Activated T-helper 1 cell treated with anti-CD3 and anti-CD28 coated beads, Interleukin-12 subunit alpha, Interleukin-12 subunit beta, Interleukin-2, Interleukin-4 antibody, amounts not matched to agents 30 ng/mL and 10 ng/mL and 1 ng/mL, durations not matched to agents 14 hours and 24 hours and 36 hours (primary cell): ENCODE measurements around the gene AMZ1. TPM values are rescaled to one million over a fixed set of nuclear protein-coding genes. Genes with fewer than 3 reads are reported as not detected.
"Not testable (repeated sequence)": the region's sequence is repeated elsewhere in the genome, so short reads cannot be mapped to it uniquely, and the experiment has no call there.

Experiments
- DNase-seq: peaks from one replicate; pipeline ENCODE4 v3.0.0; 2021; ENCODE audit warnings: low spot score
- H3K27ac Mint-ChIP-seq: one replicate; pipeline ENCODE4 v1.8.0; 2021; ENCODE audit warnings: mild to moderate bottlenecking, mixed read lengths
- H3K27me3 Mint-ChIP-seq: one replicate; pipeline ENCODE4 v1.8.0; 2022; ENCODE audit warnings: mild to moderate bottlenecking, moderate library complexity, mixed read lengths; ENCODE audit not compliant: insufficient read depth
- H3K36me3 Mint-ChIP-seq: one replicate; pipeline ENCODE4 v1.8.0; 2021; ENCODE audit warnings: low read depth, mixed read lengths
- H3K4me1 Mint-ChIP-seq: one replicate; pipeline ENCODE4 v1.8.0; 2021; ENCODE audit warnings: low read depth, mixed read lengths
- H3K4me3 Mint-ChIP-seq: one replicate; pipeline ENCODE4 v1.8.0; 2021; ENCODE audit warnings: mild to moderate bottlenecking, moderate library complexity, mixed read lengths
- H3K9me3 Mint-ChIP-seq: one replicate; pipeline ENCODE4 v1.8.0; 2021; ENCODE audit warnings: mixed read lengths
- intact Hi-C: fragments of 100-400 bp; cut with micrococcal nuclease; formaldehyde crosslinking; loops from one replicate; pipeline ENCODE4 v1.15.1; 2024
- total RNA-seq: library from RNA; stranded (reverse); gene quantifications from 2 replicates; pipeline ENCODE4 v1.2.3, GENCODE V29; 2022

The AMZ1 gene
- total RNA-seq, 1 donor from 2014 or later = 0.05 TPM

GRCh38 chr7:2693420-2694121, 5.6 kb downstream of the AMZ1 start:
- Mint-ChIP-seq H3K27me3 (peaks cover 43% of the 10 kb centered on the region), H3K4me1 (peaks cover 20% of the 10 kb centered on the region)
- intact Hi-C loops, DNase-seq, H3K9me3 Mint-ChIP-seq, H3K27ac Mint-ChIP-seq, H3K4me3 Mint-ChIP-seq, H3K36me3 Mint-ChIP-seq: not testable (repeated sequence)

- H3K4me3 Mint-ChIP-seq, H3K36me3 Mint-ChIP-seq, H3K9me3 Mint-ChIP-seq, DNase-seq, H3K27ac Mint-ChIP-seq, intact Hi-C loops: not testable (repeated sequence)
- H3K27me3 Mint-ChIP-seq = peaks cover 42% of the 10 kb centered on the region
- peaks cover 20% of the 10 kb centered on the region for H3K4me1 Mint-ChIP-seq
These were observed 6.1 kb downstream of the AMZ1 start for GRCh38 chr7:2694122-2694436.

- H3K27ac Mint-ChIP-seq = peak overlapping the region; percentile 85
- peaks cover 21% of the 10 kb centered on the region for H3K4me1 Mint-ChIP-seq
- no peaks in the 10 kb centered on the region for H3K36me3 Mint-ChIP-seq
- peak; percentile 68 for DNase-seq
- peaks cover 17% of the 10 kb centered on the region for H3K27me3 Mint-ChIP-seq
- intact Hi-C loops = loop anchor here (1.0 kb wide), 1 partner anchor 11 kb away; no protein-coding TSS in a partner anchor
- peak overlapping the region; percentile 56 for H3K4me3 Mint-ChIP-seq
- H3K9me3 Mint-ChIP-seq = no peaks in the 10 kb centered on the region
These were observed 10.7 kb downstream of the AMZ1 start for GRCh38 chr7:2698581-2699288.

- Mint-ChIP-seq H3K36me3 (no peaks in the 10 kb centered on the region), H3K9me3 (no peaks in the 10 kb centered on the region), H3K4me3 (peak overlapping the region; percentile 56), H3K27ac (peak overlapping the region; percentile 85), H3K27me3 (peaks cover 19% of the 10 kb centered on the region), H3K4me1 (peaks cover 21% of the 10 kb centered on the region)
- intact Hi-C loops = loop anchor here (1.0 kb wide), 1 partner anchor 10 kb away; no protein-coding TSS in a partner anchor
- DNase-seq = no peak
These were observed 11.3 kb downstream of the AMZ1 start for GRCh38 chr7:2699289-2699620.

- Mint-ChIP-seq H3K4me3 (no peak overlapping the region), H3K27me3 (peaks cover 23% of the 10 kb centered on the region), H3K4me1 (peaks cover 21% of the 10 kb centered on the region), H3K27ac (no peak overlapping the region), H3K36me3 (no peaks in the 10 kb centered on the region), H3K9me3 (no peaks in the 10 kb centered on the region)
- no peak for DNase-seq
- intact Hi-C loops = no loop called here
These were observed 12.3 kb downstream of the AMZ1 start for GRCh38 chr7:2700141-2700850.

GRCh38 chr7:2701424-2701823, 13.4 kb downstream of the AMZ1 start:
- DNase-seq = no peak
- Mint-ChIP-seq H3K27ac (no peak overlapping the region), H3K4me1 (peaks cover 21% of the 10 kb centered on the region), H3K4me3 (no peak overlapping the region), H3K36me3 (no peaks in the 10 kb centered on the region), H3K9me3 (no peaks in the 10 kb centered on the region), H3K27me3 (peaks cover 28% of the 10 kb centered on the region)
- intact Hi-C loops = no loop called here

- Mint-ChIP-seq H3K4me1 (peaks cover 21% of the 10 kb centered on the region), H3K4me3 (no peak overlapping the region), H3K27ac (no peak overlapping the region), H3K36me3 (no peaks in the 10 kb centered on the region), H3K9me3 (no peaks in the 10 kb centered on the region), H3K27me3 (peaks cover 32% of the 10 kb centered on the region)
- DNase-seq = no peak
- intact Hi-C loops = no loop called here
These were observed 14.0 kb downstream of the AMZ1 start for GRCh38 chr7:2701832-2702593.

- Mint-ChIP-seq H3K27me3 (peaks cover 36% of the 10 kb centered on the region), H3K9me3 (no peaks in the 10 kb centered on the region), H3K27ac (no peak overlapping the region), H3K36me3 (no peaks in the 10 kb centered on the region), H3K4me1 (peaks cover 21% of the 10 kb centered on the region), H3K4me3 (no peak overlapping the region)
- intact Hi-C loops = no loop called here
- no peak for DNase-seq
These were observed 14.6 kb downstream of the AMZ1 start for GRCh38 chr7:2702594-2702957.

GRCh38 chr7:2705371-2706096, 17.5 kb downstream of the AMZ1 start:
- Mint-ChIP-seq H3K9me3 (no peaks in the 10 kb centered on the region), H3K27ac (no peak overlapping the region), H3K36me3 (no peaks in the 10 kb centered on the region), H3K4me1 (peaks cover 12% of the 10 kb centered on the region), H3K27me3 (peaks cover 30% of the 10 kb centered on the region), H3K4me3 (no peak overlapping the region)
- DNase-seq = no peak
- intact Hi-C loops = no loop called here

- H3K27me3 Mint-ChIP-seq = peaks cover 30% of the 10 kb centered on the region
- no peaks in the 10 kb centered on the region for H3K36me3 Mint-ChIP-seq
These were observed 18.7 kb downstream of the AMZ1 start for GRCh38 chr7:2706685-2707126.

GRCh38 chr7:2707481-2707880, 19.5 kb downstream of the AMZ1 start:
- no peaks in the 10 kb centered on the region for H3K9me3 Mint-ChIP-seq
- no peak overlapping the region for H3K27ac Mint-ChIP-seq
- DNase-seq = no peak
- no peaks in the 10 kb centered on the region for H3K36me3 Mint-ChIP-seq
- peaks cover 27% of the 10 kb centered on the region for H3K27me3 Mint-ChIP-seq
- intact Hi-C loops = no loop called here
- no peak overlapping the region for H3K4me3 Mint-ChIP-seq
- peaks cover 22% of the 10 kb centered on the region for H3K4me1 Mint-ChIP-seq

More at GRCh38 chr7:2706685-2707126, 18.7 kb downstream of the AMZ1 start:
- H3K27ac Mint-ChIP-seq = no peak overlapping the region
- no peak for DNase-seq
- no peaks in the 10 kb centered on the region for H3K9me3 Mint-ChIP-seq
- no peak overlapping the region for H3K4me3 Mint-ChIP-seq
- intact Hi-C loops = no loop called here
- H3K4me1 Mint-ChIP-seq = peaks cover 22% of the 10 kb centered on the region

- no peak for DNase-seq
- peaks cover 22% of the 10 kb centered on the region for H3K4me1 Mint-ChIP-seq
- peaks cover 27% of the 10 kb centered on the region for H3K27me3 Mint-ChIP-seq
- no peaks in the 10 kb centered on the region for H3K36me3 Mint-ChIP-seq
- no peak overlapping the region for H3K27ac Mint-ChIP-seq
- no peaks in the 10 kb centered on the region for H3K9me3 Mint-ChIP-seq
- intact Hi-C loops = no loop called here
- H3K4me3 Mint-ChIP-seq = no peak overlapping the region
These were observed 20.0 kb downstream of the AMZ1 start for GRCh38 chr7:2708041-2708440.
